ENCODE measurements around the gene KIRREL3.
"Not testable (repeated sequence)": the region's sequence is repeated elsewhere in the genome, so short reads cannot be mapped to it uniquely, and the experiment has no call there.

The KIRREL3 gene

GRCh38 chr11:126393143-126393542, 607.4 kb downstream of the KIRREL3 start:
- no peak overlapping the region for H3K4me3 ChIP-seq

GRCh38 chr11:126392633-126393013, 607.9 kb downstream of the KIRREL3 start:
- no peak overlapping the region for H3K4me3 ChIP-seq
- no peaks in the 10 kb centered on the region for H3K9me3 ChIP-seq
- no peaks in the 10 kb centered on the region; the same call in 1 of the 2 replicates for H3K4me1 ChIP-seq
- DNase-seq (ENCODE audit: low spot score in 2 of 2), result no peak
- no peaks in the 10 kb centered on the region for H3K27me3 ChIP-seq (ENCODE audit: low read depth)
- H3K36me3 ChIP-seq (replicated peaks), result no peaks in the 10 kb centered on the region
- in situ Hi-C loops (cut with MboI; ENCODE audit: low sequenced_read_pairs), result no loop called here

More at GRCh38 chr11:126393143-126393542, 607.4 kb downstream of the KIRREL3 start:
- no peaks in the 10 kb centered on the region for H3K27me3 ChIP-seq (ENCODE audit: low read depth)
- H3K4me1 ChIP-seq, result no peaks in the 10 kb centered on the region; the same call in 1 of the 2 replicates
- no peaks in the 10 kb centered on the region for H3K9me3 ChIP-seq
- DNase-seq (ENCODE audit: low spot score in 2 of 2), result no peak
- in situ Hi-C loops (cut with MboI; ENCODE audit: low sequenced_read_pairs), result no loop called here
- H3K36me3 ChIP-seq (replicated peaks), result no peaks in the 10 kb centered on the region

- H3K4me1 ChIP-seq, result no peaks in the 10 kb centered on the region; the same call in 1 of the 2 replicates
- no peak overlapping the region for H3K4me3 ChIP-seq
- no peaks in the 10 kb centered on the region for H3K27me3 ChIP-seq (ENCODE audit: low read depth)
- in situ Hi-C loops (cut with MboI; ENCODE audit: low sequenced_read_pairs), result no loop called here
- no peaks in the 10 kb centered on the region for H3K36me3 ChIP-seq (replicated peaks)
- no peak for DNase-seq (ENCODE audit: low spot score in 2 of 2)
- H3K9me3 ChIP-seq, result no peaks in the 10 kb centered on the region
Observed at GRCh38 chr11:126391970-126392632, 608.5 kb downstream of the KIRREL3 start.

DNA sequence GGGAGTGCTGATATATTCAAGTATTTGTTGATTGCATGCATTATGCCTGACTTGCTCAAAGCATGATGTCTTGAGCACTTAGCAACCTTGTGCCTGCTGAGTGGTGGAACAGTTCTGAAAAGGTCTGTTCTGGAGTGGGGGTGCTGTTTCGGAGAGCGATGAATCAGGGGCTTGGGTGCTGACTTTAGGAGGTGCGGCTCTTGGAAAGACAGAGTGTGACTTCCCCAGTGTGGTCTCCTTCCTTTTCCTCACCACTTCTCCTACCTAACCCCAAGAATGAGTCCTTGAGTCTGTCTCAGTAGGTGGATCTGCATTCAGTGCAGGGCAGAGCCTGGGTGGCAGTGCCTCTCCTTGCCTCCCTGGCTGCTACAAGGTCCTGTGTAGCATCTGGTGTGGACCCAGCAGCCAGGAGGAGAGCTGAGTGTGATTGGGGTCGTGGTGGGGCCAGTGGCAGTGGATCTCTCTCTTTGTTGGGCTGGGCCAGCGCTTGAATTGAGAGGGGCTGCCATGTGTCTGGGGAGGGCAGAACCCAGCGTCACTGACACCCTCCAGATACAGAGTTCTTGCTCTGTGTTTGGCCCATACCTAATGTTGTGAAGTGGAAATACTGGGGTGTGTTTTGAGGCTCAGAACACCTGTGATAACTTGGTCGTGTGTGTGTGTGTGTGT, 609.1 kb downstream of the KIRREL3 start:
- Histone ChIP-seq H3K36me3 (replicated peaks) (no peaks in the 10 kb centered on the region), H3K4me3 (no peak overlapping the region), H3K27me3 (ENCODE audit: low read depth) (no peaks in the 10 kb centered on the region), H3K4me1 (no peaks in the 10 kb centered on the region; the same call in 1 of the 2 replicates), H3K9me3 (no peaks in the 10 kb centered on the region)
- no peak for DNase-seq (ENCODE audit: low spot score in 2 of 2)
- in situ Hi-C loops (cut with MboI; ENCODE audit: low sequenced_read_pairs), result no loop called here

GRCh38 chr11:126390272-126390867, 610.2 kb downstream of the KIRREL3 start:
- no peaks in the 10 kb centered on the region for H3K36me3 ChIP-seq (replicated peaks)
- no peak overlapping the region for H3K4me3 ChIP-seq
- H3K9me3 ChIP-seq, result no peaks in the 10 kb centered on the region
- in situ Hi-C loops (cut with MboI; ENCODE audit: low sequenced_read_pairs), result no loop called here
- H3K4me1 ChIP-seq, result no peaks in the 10 kb centered on the region; the same call in 1 of the 2 replicates
- no peaks in the 10 kb centered on the region for H3K27me3 ChIP-seq (ENCODE audit: low read depth)
- DNase-seq (ENCODE audit: low spot score in 2 of 2), result no peak

DNA sequence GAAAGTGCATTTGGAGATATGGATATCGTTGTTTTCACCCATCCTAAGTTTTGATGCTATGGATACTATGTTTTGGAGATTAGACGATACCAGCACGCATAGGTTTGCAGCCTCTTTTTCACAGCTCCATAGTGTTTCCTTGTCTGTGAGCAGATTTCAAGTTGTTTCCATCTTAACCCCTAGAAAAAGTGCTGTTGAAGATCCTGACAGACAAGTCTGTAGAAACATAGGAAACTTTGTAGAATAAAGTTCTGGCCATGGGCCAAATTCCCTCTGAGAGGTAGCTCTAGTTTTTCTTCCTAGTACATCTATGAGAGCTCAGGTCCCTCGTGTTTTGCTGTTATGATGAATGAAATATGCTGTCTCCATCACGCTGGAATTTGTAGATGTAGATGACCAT, 612.7 kb downstream of the KIRREL3 start:
- Histone ChIP-seq H3K27me3 (ENCODE audit: low read depth) (no peaks in the 10 kb centered on the region), H3K36me3 (replicated peaks) (no peaks in the 10 kb centered on the region), H3K4me3 (no peak overlapping the region), H3K4me1 (no peaks in the 10 kb centered on the region; the same call in 1 of the 2 replicates), H3K9me3 (no peaks in the 10 kb centered on the region)
- no peak for DNase-seq (ENCODE audit: low spot score in 2 of 2)
- in situ Hi-C loops (cut with MboI; ENCODE audit: low sequenced_read_pairs), result no loop called here

DNA sequence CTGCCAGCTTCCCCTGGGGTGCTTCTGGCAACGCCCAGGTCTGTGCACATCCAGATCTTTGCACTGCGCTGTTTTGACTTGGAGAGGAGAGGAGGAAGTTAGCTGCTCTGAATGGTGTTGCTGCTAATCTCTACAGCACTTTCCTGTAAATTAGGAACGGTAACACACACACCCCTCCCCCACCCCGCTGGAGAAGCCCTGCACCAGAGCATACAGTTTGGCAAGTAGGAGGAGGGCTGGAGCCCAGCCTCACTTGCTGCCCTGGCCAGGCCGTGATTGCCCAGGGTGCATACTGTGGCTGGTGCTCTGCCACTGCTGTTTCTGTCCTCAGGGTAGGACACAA, 613.9 kb downstream of the KIRREL3 start:
- H3K4me1 ChIP-seq; H3K4me3 ChIP-seq; H3K27me3 ChIP-seq (ENCODE audit: low read depth); H3K9me3 ChIP-seq; H3K36me3 ChIP-seq (replicated peaks); DNase-seq (ENCODE audit: low spot score in 2 of 2); in situ Hi-C loops (cut with MboI; ENCODE audit: low sequenced_read_pairs): not testable (repeated sequence)

DNA sequence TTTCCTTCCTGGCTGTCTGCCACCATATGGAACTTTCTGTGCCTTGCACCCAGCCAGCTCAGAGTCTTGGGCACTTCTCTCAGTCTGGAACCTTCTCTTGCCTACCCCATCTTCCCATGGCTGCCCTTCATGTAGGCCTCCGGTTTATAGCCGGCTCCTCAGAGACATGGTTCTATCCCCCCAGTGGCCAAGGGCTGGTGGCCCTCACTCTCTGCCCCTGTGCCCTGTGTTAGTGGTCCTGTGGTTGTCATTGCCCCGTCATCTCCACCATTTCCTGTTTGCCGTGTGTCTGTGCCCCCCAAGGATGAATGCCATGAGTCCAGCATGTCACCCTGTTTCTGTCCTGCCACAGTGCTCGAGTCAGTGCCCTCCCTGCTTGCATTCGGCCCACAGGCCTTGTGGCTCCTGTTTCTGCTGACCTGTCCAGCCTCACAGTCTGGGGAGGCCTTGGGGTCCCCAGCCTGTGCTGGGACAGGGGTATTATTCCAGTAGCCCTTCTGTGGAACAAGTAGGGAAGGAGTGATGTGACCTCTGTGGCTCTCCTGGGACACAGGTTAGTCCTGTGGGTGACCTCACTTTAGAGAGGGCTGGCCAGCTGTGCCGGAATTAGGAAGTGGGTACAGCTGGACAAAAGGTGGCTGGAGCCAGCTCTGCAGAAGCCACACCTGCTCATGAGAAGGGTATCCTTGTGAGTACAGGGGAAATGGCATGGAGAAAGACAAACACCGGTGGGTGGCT, 614.4 kb downstream of the KIRREL3 start:
- no peaks in the 10 kb centered on the region; the same call in 1 of the 2 replicates for H3K4me1 ChIP-seq
- H3K9me3 ChIP-seq, result no peaks in the 10 kb centered on the region
- in situ Hi-C loops (cut with MboI; ENCODE audit: low sequenced_read_pairs), result no loop called here
- no peak for DNase-seq (ENCODE audit: low spot score in 2 of 2)
- no peaks in the 10 kb centered on the region for H3K36me3 ChIP-seq (replicated peaks)
- no peak overlapping the region for H3K4me3 ChIP-seq
- no peaks in the 10 kb centered on the region for H3K27me3 ChIP-seq (ENCODE audit: low read depth)

GRCh38 chr11:126384449-126385070, 616.0 kb downstream of the KIRREL3 start:
- H3K9me3 ChIP-seq, result no peaks in the 10 kb centered on the region
- H3K27me3 ChIP-seq (ENCODE audit: low read depth), result no peaks in the 10 kb centered on the region
- no peak for DNase-seq (ENCODE audit: low spot score in 2 of 2)
- H3K4me3 ChIP-seq, result no peak overlapping the region
- no peaks in the 10 kb centered on the region for H3K4me1 ChIP-seq
- in situ Hi-C loops (cut with MboI; ENCODE audit: low sequenced_read_pairs), result no loop called here
- no peaks in the 10 kb centered on the region for H3K36me3 ChIP-seq (replicated peaks)

GRCh38 chr11:126383339-126384335, 616.9 kb downstream of the KIRREL3 start:
- Histone ChIP-seq H3K9me3 (no peaks in the 10 kb centered on the region), H3K4me1 (no peaks in the 10 kb centered on the region), H3K4me3 (no peak overlapping the region), H3K36me3 (replicated peaks) (no peaks in the 10 kb centered on the region), H3K27me3 (ENCODE audit: low read depth) (no peaks in the 10 kb centered on the region)
- in situ Hi-C loops (cut with MboI; ENCODE audit: low sequenced_read_pairs), result no loop called here
- no peak for DNase-seq (ENCODE audit: low spot score in 2 of 2)

DNA sequence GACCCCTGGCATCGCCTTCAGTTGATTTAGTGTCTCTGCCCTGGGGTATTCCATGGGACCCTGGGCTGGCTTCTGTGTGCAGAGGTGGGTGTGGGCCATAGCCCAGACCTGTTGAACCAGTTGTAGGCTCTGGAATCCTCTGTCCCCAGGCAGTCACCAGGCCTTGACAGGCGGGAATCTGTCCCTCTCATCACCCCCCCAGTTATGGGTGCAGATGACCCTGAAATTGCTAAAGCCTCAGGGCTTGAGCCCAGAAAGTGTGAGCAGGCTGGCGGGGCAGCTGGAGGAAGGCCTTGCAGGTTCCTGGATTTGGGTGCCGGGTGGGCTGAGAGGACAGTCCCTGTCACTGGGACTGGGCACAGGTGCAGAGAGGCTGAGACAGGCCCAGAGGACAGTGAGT, 617.9 kb downstream of the KIRREL3 start:
- H3K4me3 ChIP-seq; H3K36me3 ChIP-seq (replicated peaks); H3K27me3 ChIP-seq (ENCODE audit: low read depth); H3K4me1 ChIP-seq; H3K9me3 ChIP-seq; in situ Hi-C loops (cut with MboI; ENCODE audit: low sequenced_read_pairs); DNase-seq (ENCODE audit: low spot score in 2 of 2): not testable (repeated sequence)

- H3K4me1 ChIP-seq; DNase-seq (ENCODE audit: low spot score in 2 of 2); in situ Hi-C loops (cut with MboI; ENCODE audit: low sequenced_read_pairs); H3K36me3 ChIP-seq (replicated peaks); H3K9me3 ChIP-seq; H3K4me3 ChIP-seq; H3K27me3 ChIP-seq (ENCODE audit: low read depth): not testable (repeated sequence)
Observed at GRCh38 chr11:126381960-126382359, 618.6 kb downstream of the KIRREL3 start.

GRCh38 chr11:126380909-126381308, 619.7 kb downstream of the KIRREL3 start:
- H3K4me3 ChIP-seq, result no peak overlapping the region
- no peak for DNase-seq (ENCODE audit: low spot score in 2 of 2)
- in situ Hi-C loops (cut with MboI; ENCODE audit: low sequenced_read_pairs), result no loop called here
- peaks cover 5% of the 10 kb centered on the region; the same call in 1 of the 2 replicates for H3K4me1 ChIP-seq
- no peaks in the 10 kb centered on the region for H3K27me3 ChIP-seq (ENCODE audit: low read depth)
- no peaks in the 10 kb centered on the region for H3K9me3 ChIP-seq
- no peaks in the 10 kb centered on the region for H3K36me3 ChIP-seq (replicated peaks)

Data from HAP-1 (cell line).